Fibroblast of mammary gland (primary cell): ENCODE data around the gene PTMA.

ENCODE experiments used
- DNase-seq: peaks from one replicate; pipeline ENCODE4 v3.0.0-alpha.2; 2010; ENCODE audit warnings: low read depth
- H3K4me3 ChIP-seq: 2 replicates; pipeline ENCODE4 v1.5.1; 2011; ENCODE audit warnings: low read depth, mild to moderate bottlenecking, low read length, moderate library complexity; ENCODE audit not compliant: control insufficient read depth
- TF ChIP-seq, protein P1 (sequence below): conservative IDR thresholded peaks from 2 replicates; pipeline ENCODE4 v1.5.1; 2011; ENCODE audit warnings: low read depth, low read length, inconsistent platforms; ENCODE audit not compliant: control insufficient read depth, insufficient read depth

PTMA gene

DNA sequence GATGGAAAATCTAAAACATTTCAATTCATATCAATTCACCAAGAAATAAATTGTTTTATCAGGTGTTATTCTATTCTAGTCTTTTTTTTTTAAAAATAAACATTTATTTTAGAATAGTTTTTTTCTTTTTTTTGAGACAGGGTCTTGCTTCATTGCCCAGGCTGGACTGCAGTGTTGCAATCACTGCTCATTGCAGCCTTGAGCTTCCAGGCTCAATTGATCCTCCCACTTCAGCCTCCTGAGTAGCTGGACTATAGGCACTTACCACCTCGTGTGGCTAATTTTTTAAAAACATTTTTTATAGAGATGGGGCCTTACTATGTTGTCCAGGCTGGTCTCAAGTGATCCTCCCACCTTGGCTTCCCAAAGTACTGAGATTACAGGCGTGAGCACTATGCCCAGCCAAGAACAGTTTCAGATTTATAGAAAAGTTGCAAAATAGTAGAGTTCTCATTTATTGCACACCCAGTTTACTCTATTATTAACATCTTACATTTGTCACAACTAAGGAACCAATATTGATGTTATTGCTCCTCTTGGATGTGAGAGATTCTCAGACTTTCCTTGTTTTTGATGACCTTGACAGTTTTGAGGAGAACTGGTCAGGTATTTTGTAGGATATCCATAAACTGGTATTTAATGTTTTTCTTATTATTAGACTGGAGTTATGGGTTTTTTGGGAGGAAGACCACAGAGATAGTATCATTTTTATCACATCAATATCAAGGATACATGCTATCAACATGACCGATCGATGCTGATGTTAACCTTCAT lies 42.9 kb downstream of the PTMA start:
- TF ChIP-seq, protein P1, sequence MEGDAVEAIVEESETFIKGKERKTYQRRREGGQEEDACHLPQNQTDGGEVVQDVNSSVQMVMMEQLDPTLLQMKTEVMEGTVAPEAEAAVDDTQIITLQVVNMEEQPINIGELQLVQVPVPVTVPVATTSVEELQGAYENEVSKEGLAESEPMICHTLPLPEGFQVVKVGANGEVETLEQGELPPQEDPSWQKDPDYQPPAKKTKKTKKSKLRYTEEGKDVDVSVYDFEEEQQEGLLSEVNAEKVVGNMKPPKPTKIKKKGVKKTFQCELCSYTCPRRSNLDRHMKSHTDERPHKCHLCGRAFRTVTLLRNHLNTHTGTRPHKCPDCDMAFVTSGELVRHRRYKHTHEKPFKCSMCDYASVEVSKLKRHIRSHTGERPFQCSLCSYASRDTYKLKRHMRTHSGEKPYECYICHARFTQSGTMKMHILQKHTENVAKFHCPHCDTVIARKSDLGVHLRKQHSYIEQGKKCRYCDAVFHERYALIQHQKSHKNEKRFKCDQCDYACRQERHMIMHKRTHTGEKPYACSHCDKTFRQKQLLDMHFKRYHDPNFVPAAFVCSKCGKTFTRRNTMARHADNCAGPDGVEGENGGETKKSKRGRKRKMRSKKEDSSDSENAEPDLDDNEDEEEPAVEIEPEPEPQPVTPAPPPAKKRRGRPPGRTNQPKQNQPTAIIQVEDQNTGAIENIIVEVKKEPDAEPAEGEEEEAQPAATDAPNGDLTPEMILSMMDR, result no peak
- no peak for DNase-seq
- H3K4me3 ChIP-seq, result no peak overlapping the region

DNA sequence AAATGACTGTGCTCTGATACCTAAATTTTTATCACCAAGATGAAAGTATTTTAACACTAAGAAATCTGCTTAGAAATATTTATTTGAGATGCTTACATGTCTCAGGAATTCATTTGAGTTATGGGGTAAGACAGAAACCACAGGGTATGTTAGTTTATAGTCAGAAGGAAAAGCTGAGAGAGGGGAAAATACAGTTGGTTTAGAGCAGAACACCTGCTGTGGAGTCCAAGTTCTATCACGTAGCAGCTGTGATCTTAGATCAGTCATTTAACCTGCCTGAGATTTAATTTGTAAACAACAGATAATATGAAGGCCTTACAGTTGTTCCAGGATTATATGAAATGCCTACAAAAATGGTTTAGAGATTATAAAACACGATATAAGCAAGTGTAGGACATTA lies 43.7 kb downstream of the PTMA start:
- no peak for DNase-seq
- TF ChIP-seq, protein P1, result no peak
- H3K4me3 ChIP-seq, result no peak overlapping the region

DNA sequence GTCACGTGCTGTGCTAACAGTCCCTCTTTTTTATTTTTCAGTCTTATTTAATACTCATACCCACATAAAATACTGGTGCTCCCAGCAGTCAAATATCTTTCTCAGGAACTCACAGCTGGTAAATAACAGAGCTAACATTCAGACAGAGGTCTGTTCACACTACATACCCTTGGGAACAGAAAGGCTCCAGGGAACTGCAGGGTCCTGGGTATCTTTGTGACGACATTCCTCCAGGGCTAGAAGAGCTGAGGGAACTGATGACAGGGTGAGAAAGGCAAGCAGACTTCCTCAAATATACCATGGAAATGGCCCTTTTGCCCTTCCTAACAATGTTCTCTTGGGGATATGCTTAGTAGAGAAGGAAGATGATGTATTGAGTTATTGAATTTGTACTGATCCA lies 53.4 kb downstream of the PTMA start:
- H3K4me3 ChIP-seq, result no peak overlapping the region
- TF ChIP-seq, protein P1, result no peak
- no peak for DNase-seq
